ENCODE data around the gene C1orf226.

GRCh38 chr1:162349635-162350330 lies 31.7 kb upstream of the C1orf226 start:
- TF ChIP-seq CTCF (conservative IDR thresholded peaks at IDR 0.05; ENCODE audit: low read depth, low read length) (no peak), MXI1 (IDR thresholded peaks at IDR 0.05; ENCODE audit: borderline replicate concordance, low read depth, low read length) (no peak)

All from IMR-90 (cell line).